Fibroblast of skin of right biceps (primary cell): Measurements from ENCODE around the gene OTUD7B.
"Not testable (repeated sequence)": the region's sequence is repeated elsewhere in the genome, so short reads cannot be mapped to it uniquely, and the experiment has no call there.

Experiments
- DNase-seq: peaks from one replicate; pipeline ENCODE4 v3.0.0-alpha.2; 2013

The OTUD7B gene

DNA sequence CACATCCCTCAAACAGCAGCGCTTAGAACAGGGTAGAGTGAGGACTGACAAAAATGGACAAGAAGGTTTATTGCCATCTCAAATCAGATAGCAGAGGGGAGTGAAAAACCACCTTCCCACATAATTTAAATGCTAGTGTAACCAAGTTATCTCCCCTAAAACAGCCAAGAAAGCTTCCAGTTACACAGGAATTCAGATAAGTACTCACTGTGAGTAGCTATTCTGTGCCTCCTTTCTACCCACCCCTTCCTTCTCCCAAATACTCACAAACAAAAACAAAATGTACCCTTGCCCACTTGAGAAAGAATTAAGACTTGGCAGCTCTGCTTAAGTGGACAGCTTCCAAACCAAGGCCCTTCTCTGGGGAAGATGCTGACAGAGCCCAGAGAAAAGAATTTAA is 9.1 kb downstream of the OTUD7B start:
- no peak for DNase-seq

GRCh38 chr1:149997585-149998262 is 12.8 kb downstream of the OTUD7B start:
- no peak for DNase-seq

DNA sequence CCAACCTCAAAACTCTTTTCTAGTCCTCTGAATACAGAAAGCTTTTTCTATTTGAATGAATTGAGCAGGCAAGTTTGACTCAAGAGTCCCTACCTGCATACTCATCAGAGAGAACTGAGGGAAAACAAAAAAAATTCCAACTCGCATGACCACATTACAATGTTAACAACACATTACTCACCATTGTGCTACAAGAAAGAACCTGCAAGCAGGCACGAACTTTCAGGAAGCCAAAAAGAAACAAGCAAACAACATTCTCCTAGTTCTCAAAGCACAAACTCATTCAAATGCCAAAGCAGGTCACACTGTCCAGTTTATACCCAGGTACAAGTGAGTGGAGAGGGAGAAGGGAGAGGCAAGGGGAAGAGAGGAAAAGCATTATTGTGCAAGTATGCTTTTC is 14.6 kb downstream of the OTUD7B start:
- DNase-seq: peak; percentile 33

DNA sequence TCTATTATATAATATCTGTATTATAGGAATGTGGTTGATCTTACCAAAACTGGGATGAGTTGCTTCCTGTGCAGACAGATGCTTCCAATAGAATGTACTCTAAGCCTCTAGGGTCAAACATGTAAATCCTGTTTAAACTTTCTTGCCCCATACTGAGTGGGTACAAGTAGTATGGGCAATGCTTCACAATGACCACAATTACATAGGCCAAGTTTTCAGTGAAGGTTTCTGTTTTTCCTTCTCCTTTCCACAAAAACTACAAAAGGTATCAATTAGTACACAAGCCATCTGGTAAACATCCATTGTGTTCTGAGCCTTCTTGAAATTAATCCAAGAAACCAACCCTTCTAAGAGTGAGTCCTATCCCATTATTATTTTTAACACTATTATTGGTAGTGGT is 16.8 kb downstream of the OTUD7B start:
- no peak for DNase-seq

DNA sequence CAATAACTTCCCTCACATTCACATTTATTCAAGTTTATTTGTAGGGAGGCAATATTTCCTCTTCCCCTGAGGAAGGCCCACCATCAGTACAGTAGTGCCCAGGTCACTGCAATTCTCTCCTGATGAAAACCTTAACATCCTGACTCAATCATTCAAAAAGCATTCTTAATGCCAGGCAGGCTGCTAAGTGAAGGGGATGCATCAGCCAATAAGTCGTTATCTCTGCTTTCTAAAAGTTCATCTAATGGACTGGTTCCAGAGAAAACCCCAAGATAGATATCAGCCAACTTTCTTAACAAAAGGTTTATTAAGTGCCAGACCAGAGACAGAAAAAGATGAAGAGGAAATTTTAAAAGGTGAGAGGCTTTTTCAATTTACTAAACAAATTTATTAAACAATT is 17.3 kb downstream of the OTUD7B start:
- DNase-seq: no peak

DNA sequence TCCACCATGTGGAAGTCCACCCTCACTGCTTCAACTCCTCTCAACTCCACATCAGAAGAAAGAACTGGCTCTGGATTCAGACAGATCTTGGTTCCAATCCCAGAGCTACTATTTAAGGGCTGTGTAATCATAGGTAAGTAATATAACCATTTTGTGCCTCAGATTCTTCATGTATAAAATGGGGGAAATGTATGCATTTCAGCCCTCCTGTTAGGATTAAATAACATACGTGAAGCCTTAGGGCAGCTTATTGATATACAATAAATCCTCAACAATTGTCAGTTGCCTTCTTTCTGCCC is 23.3 kb downstream of the OTUD7B start:
- no peak for DNase-seq

GRCh38 chr1:149986486-149987296 is 23.8 kb downstream of the OTUD7B start:
- DNase-seq: peak; percentile 96

DNA sequence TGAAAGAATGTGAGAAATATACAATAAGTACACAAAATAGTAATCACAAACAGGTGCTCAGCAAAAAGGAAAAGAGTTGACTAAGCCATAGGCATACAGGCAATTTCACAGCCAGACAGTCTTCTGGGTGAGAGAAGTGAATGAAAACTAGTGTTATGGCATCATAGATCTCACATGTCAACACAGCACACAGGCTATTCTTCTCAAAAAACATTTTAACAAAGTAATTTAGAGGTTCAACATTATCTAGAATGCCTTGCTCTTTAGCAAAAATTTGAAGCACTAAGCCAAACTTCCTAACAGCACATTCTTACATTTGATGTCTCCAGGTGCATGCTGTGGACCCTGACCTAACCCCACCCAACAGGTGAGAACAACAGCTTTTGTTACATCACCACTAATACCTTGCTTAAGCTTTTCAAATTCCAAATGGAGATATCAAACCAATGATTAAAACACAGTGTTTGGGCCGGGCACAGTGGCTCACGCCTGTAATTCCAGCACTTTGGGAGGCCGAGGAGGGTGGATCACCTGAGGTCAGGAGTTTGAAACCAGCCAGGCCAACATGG is 30.5 kb downstream of the OTUD7B start:
- no peak for DNase-seq

GRCh38 chr1:149979245-149979971 is 31.1 kb downstream of the OTUD7B start:
- DNase-seq: peak; percentile 42

GRCh38 chr1:149978547-149979023 is 31.9 kb downstream of the OTUD7B start:
- peak; percentile 42 for DNase-seq

DNA sequence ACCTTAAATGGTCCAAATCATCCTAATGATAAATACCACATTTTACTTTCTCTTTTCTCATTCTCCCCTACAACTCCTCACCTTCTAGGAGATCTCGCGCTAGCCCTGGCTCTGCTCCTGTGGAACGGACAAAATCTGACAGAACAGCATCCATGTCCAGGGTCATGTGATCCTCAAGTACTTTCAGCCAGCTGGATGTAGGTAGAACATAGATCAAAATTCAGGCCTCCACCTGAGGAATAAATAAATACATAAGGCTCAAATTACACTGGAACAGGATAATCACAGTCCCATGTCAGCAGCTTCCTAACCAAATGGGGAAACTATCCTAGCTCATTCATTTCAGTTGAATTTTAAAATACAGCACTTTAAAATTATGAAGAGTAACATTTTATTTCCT is 33.2 kb downstream of the OTUD7B start:
- DNase-seq: no peak

- DNase-seq: no peak
Measured at GRCh38 chr1:149972547-149972946, 38.0 kb downstream of the OTUD7B start.

DNA sequence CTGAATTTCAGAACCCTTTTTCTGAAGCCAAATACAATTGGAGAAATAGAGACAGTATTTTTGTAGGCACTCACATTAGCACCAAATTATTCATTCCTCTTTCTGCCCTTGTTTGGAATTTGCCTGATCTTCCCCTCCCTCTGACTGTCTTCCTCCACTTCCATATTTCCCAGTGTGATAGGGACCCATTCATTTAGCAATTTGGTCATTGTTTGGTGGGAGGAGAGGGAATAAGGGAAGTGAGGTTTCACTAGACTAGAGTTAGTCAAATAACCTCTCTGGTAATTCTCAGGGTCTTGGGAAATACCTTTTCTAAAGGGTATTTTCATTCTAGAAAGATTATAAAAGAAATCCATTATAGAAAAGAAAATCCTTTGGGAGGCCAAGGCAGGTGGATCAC is 42.9 kb downstream of the OTUD7B start:
- DNase-seq: no peak

DNA sequence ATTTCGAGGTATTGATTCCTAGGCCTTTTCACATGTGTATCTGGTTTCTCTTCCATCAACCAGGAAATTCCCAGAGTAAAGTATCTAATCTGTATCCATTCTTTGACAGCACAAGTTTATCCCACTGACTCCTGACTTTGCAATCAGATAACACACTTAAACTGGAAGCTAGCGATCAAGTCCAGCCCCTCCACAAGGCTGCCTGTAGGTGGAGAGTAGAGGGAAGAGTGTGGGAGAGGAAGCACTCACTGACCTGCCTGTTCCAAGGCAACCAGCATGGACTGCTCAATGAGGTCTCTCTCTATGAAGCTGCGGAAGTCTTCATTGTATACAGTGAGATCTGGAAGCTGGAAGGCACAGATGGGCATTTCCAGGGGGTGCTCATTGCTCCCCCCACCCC is 43.5 kb downstream of the OTUD7B start:
- DNase-seq: no peak

GRCh38 chr1:149966405-149966804 is 44.1 kb downstream of the OTUD7B start:
- no peak for DNase-seq

- no peak for DNase-seq
Measured at GRCh38 chr1:149965440-149965839, 45.1 kb downstream of the OTUD7B start.

GRCh38 chr1:149963358-149963757 is 47.2 kb downstream of the OTUD7B start:
- DNase-seq: no peak

GRCh38 chr1:149962736-149963135 is 47.8 kb downstream of the OTUD7B start:
- DNase-seq: no peak

- DNase-seq: peak; percentile 75
Measured at GRCh38 chr1:149962039-149962647, 48.4 kb downstream of the OTUD7B start.

GRCh38 chr1:149957548-149957947 is 53.0 kb downstream of the OTUD7B start:
- DNase-seq: not testable (repeated sequence)

GRCh38 chr1:149949911-149950310 is 60.6 kb downstream of the OTUD7B start:
- no peak for DNase-seq

GRCh38 chr1:149945206-149945605 is 65.3 kb downstream of the OTUD7B start:
- no peak for DNase-seq

GRCh38 chr1:149942885-149943284 is 67.6 kb downstream of the OTUD7B start:
- DNase-seq: no peak
